WTC11 (cell line): ENCODE data around the gene GNB2. TPM values are rescaled to one million over a fixed set of nuclear protein-coding genes. Genes with fewer than 3 reads are reported as not detected.

Experiments used
- ATAC-seq: fragments of 200-7000 bp; cut with Tn5 transposase; 2 replicates; pipeline ENCODE4 v1.10.0; 2021; ENCODE audit warnings: mild to moderate bottlenecking, moderate library complexity
- CTCF ChIA-PET: fragments of 300-600 bp; sonication (Branson Sonifier 250); formaldehyde crosslinking; loops from one replicate; lab custom pipeline; 2021; ENCODE audit warnings: antibody characterized with exemption; lab: Charles Lee
- POLR2A ChIA-PET: fragments of 350-600 bp; sonication (Branson Sonifier 250); formaldehyde crosslinking; loops from one replicate; lab custom pipeline; 2021; ENCODE audit warnings: antibody characterized with exemption; lab: Charles Lee
- DNase-seq: peaks from one replicate; pipeline ENCODE4 v3.0.0; 2021; ENCODE audit warnings: low spot score
- H3K27ac Mint-ChIP-seq: 2 replicates; pipeline ENCODE4 v1.8.0; 2021; ENCODE audit warnings: mixed read lengths
- H3K27me3 Mint-ChIP-seq: 2 replicates; pipeline ENCODE4 v1.8.0; 2021; ENCODE audit warnings: low read depth, mild to moderate bottlenecking, moderate library complexity, mixed read lengths
- H3K36me3 Mint-ChIP-seq: 2 replicates; pipeline ENCODE4 v1.8.0; 2021; ENCODE audit warnings: mixed read lengths
- H3K4me1 Mint-ChIP-seq: 2 replicates; pipeline ENCODE4 v1.8.0; 2022; ENCODE audit warnings: mixed read lengths
- H3K4me3 Mint-ChIP-seq: 2 replicates; pipeline ENCODE4 v1.8.0; 2021; ENCODE audit warnings: mild to moderate bottlenecking, moderate library complexity, mixed read lengths
- H3K9me3 Mint-ChIP-seq: 2 replicates; pipeline ENCODE4 v1.8.0; 2021; ENCODE audit warnings: mixed read lengths
- CBFB ChIP-seq: sonication (generic); formaldehyde crosslinking; IDR thresholded peaks from 2 replicates; pipeline ENCODE4 v1.8.1; 2022; ENCODE audit warnings: mild to moderate bottlenecking, low read depth, missing genetic modification reagents
- FOXP4 ChIP-seq: sonication (generic); formaldehyde crosslinking; IDR thresholded peaks from 2 replicates; pipeline ENCODE4 v1.8.0; 2022; ENCODE audit warnings: mild to moderate bottlenecking, missing genetic modification reagents
- MYBL2 ChIP-seq: sonication (generic); formaldehyde crosslinking; IDR thresholded peaks from 2 replicates; pipeline ENCODE4 v1.8.1; 2023; ENCODE audit warnings: mild to moderate bottlenecking, moderate library complexity, missing genetic modification reagents
- PREB ChIP-seq: sonication (generic); formaldehyde crosslinking; IDR thresholded peaks from 2 replicates; pipeline ENCODE4 v1.8.1; 2022; ENCODE audit warnings: mild to moderate bottlenecking, missing genetic modification reagents, moderate library complexity, borderline replicate concordance
- ZBTB21 ChIP-seq: sonication (generic); formaldehyde crosslinking; IDR thresholded peaks from 2 replicates; pipeline ENCODE4 v1.8.1; 2023; ENCODE audit warnings: mild to moderate bottlenecking, missing genetic modification reagents, borderline replicate concordance
- ZNF532 ChIP-seq: fragments of 250-450 bp; sonication (Bioruptor Pico); IDR thresholded peaks from 2 replicates; pipeline ENCODE4 v1.9.0; 2021; ENCODE audit warnings: mild to moderate bottlenecking, borderline replicate concordance
- total RNA-seq: library from RNA; stranded (reverse); gene quantifications from 3 replicates; pipeline ENCODE4 v1.2.3, GENCODE V29; 2021
- TF ChIP-seq, protein P1 (sequence below): fragments of 250-450 bp; sonication (Bioruptor Pico); IDR thresholded peaks from 2 replicates; pipeline ENCODE4 v2.1.2; 2022; ENCODE audit warnings: mild to moderate bottlenecking, moderate library complexity
- TF ChIP-seq, protein P2 (sequence below): sonication (generic); formaldehyde crosslinking; IDR thresholded peaks from 2 replicates; pipeline ENCODE4 v1.8.1; 2023; ENCODE audit warnings: mild to moderate bottlenecking, missing genetic modification reagents
- TF ChIP-seq, protein P3 (sequence below): sonication (generic); formaldehyde crosslinking; IDR thresholded peaks from 2 replicates; pipeline ENCODE4 v1.8.1; 2023; ENCODE audit warnings: mild to moderate bottlenecking, missing genetic modification reagents, moderate library complexity
- TF ChIP-seq, protein P4 (sequence below): fragments of 250-450 bp; sonication (Bioruptor Pico); conservative IDR thresholded peaks from 2 replicates; pipeline ENCODE4 v1.9.0; 2021; ENCODE audit warnings: mild to moderate bottlenecking

The GNB2 gene
- total RNA-seq, 1 experiment from 2014 or later, result 194 TPM

DNA sequence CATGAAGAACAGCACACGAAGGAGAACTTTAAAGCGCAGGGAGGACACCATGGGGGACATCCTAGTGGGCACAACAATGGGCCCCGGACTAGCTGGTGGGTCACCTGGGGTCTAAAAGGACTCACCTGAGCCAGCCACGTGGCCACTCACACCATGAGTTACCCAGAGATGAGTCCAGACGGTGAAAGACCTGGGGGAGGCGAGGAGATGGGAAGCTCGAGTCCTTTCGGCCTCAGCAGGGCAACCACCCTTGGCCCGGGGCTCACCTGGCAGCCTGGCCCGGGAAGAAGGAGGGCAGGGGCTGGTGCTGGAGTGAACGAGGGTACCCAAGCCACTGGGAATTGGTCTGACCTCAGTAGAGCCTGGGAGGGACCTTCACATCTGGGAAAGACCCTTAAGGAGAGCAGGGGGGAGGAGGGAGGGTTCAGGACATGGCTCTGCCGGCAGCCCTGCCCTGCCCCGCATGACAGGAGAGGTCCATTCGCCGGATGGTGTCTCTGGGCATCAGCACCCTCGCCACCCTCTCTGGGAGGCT is 14.9 kb downstream of the GNB2 start:
- Mint-ChIP-seq H3K4me3 (no peak overlapping the region), H3K27me3 (no peaks in the 10 kb centered on the region), H3K9me3 (no peaks in the 10 kb centered on the region), H3K36me3 (peaks cover 34% of the 10 kb centered on the region), H3K27ac (peak overlapping the region; percentile 76), H3K4me1 (peaks cover 29% of the 10 kb centered on the region)
- no peak for DNase-seq
- TF ChIP-seq ZNF532 (CRISPR knock-in tag) (no peak), PREB (CRISPR knock-in tag) (no peak), CBFB (CRISPR knock-in tag) (no peak), MYBL2 (CRISPR knock-in tag) (no peak), ZBTB21 (no peak), FOXP4 (CRISPR knock-in tag) (no peak)
- TF ChIP-seq, protein P1, sequence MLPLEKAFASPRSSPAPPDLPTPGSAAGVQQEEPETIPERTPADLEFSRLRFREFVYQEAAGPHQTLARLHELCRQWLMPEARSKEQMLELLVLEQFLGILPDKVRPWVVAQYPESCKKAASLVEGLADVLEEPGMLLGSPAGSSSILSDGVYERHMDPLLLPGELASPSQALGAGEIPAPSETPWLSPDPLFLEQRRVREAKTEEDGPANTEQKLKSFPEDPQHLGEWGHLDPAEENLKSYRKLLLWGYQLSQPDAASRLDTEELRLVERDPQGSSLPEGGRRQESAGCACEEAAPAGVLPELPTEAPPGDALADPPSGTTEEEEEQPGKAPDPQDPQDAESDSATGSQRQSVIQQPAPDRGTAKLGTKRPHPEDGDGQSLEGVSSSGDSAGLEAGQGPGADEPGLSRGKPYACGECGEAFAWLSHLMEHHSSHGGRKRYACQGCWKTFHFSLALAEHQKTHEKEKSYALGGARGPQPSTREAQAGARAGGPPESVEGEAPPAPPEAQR (CRISPR knock-in tag), result no peak
- TF ChIP-seq, protein P2, sequence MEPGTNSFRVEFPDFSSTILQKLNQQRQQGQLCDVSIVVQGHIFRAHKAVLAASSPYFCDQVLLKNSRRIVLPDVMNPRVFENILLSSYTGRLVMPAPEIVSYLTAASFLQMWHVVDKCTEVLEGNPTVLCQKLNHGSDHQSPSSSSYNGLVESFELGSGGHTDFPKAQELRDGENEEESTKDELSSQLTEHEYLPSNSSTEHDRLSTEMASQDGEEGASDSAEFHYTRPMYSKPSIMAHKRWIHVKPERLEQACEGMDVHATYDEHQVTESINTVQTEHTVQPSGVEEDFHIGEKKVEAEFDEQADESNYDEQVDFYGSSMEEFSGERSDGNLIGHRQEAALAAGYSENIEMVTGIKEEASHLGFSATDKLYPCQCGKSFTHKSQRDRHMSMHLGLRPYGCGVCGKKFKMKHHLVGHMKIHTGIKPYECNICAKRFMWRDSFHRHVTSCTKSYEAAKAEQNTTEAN, result no peak
- TF ChIP-seq, protein P3, sequence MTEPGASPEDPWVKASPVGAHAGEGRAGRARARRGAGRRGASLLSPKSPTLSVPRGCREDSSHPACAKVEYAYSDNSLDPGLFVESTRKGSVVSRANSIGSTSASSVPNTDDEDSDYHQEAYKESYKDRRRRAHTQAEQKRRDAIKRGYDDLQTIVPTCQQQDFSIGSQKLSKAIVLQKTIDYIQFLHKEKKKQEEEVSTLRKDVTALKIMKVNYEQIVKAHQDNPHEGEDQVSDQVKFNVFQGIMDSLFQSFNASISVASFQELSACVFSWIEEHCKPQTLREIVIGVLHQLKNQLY (CRISPR knock-in tag), result no peak
- TF ChIP-seq, protein P4, sequence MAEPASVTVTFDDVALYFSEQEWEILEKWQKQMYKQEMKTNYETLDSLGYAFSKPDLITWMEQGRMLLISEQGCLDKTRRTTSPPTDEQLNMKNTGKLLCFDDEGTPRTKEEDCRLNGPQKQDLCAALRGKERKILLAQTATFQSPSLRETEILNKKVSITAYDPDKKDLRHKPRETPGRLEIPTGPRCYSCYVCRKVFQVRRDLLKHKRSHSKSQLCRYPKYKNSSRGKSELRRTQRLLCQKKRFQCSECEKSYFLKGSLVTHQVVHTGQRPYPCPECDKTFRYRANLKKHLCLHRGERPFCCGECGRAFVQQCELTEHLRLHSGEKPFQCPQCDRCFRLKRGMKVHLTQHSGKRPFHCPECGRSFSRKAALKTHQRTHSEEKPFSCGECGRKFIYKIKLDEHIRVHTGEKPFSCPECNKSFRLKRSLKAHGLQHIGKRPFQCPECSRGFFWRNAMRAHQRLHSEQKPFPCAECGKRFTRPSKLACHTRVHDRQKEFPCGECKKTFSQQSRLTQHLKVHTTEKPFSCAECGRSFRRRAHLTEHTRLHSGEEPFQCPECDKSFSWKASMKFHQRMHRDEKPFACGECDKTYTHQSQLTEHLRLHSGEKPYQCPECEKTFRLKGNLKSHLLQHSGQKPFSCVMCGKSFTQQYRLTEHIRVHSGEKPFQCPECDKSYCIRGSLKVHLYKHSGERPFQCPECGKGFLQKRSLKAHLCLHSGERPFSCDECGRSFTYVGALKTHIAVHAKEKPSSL, result no peak
- POLR2A ChIA-PET, result interaction anchor here (1.4 kb wide), 1 partner anchor 11 kb away, joined by 4 read pairs; no protein-coding TSS in a partner anchor
- CTCF ChIA-PET, result interaction anchor here (1.6 kb wide), 1 partner anchor 86 kb away, joined by 6 read pairs; the partner anchor contains the start of gene PCOLCE
- ATAC-seq, result no peak
